ENCODE results near the gene TEX52. TPM values are rescaled to one million over a fixed set of nuclear protein-coding genes. Genes with fewer than 3 reads are reported as not detected.

Gene TEX52
- total and polyA plus RNA-seq, 2 experiments from 2014 or later: not detected

DNA sequence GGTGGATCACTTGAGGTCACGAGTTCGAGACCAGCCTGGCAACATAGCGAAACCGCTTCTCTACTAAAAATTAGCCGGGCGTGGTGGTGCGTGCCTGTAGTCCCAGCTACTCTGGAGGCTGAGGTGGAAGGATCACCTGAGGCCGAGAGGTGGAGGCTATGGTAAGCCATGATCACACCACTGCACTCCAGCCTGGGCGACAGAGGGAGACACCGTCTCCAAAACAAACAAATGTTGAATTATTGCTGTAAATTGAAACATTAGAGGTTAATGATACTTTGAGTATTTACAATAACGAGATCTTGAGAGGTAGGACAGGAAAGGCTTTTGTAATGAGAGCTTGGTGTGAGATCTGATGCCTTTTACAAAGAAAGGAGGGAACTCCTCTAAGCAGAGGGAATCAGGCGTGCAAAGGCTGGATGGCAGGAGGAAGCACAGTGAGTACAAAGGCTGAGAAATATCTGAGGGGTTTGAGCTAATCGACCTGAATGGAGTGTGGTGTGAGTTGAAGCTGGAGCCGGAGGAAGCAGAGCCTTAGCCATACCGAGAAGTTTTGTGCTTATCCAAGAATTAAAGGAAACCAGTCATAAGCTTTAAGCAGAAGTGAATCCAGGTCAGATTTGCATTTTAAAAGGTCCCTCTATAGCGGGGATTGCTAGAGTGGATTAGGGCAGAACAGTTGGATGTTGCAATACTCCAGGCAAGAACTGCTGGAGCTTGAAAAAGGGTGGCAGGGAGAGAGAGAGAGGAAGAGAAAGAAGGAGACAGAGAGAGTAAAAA, 21.3 kb upstream of the TEX52 start:
- H3K4me3 ChIP-seq: peak overlapping the region; percentile 100
- H3K27me3 Mint-ChIP-seq (ENCODE audit: insufficient read depth, low read depth, poor library complexity): peaks cover 8% of the 10 kb centered on the region
- peaks cover 95% of the 10 kb centered on the region for H3K79me2 ChIP-seq (replicated peaks; ENCODE audit: insufficient read depth)
- H3K4me1 ChIP-seq (ENCODE audit: insufficient read depth): peaks cover 25% of the 10 kb centered on the region
- peaks cover 17% of the 10 kb centered on the region for H3K36me3 ChIP-seq (ENCODE audit: insufficient read depth)
- DNase-seq (ENCODE audit: low spot score) (no peak), ATAC-seq (peak; percentile 6; the same call in 2 of the 3 replicates)
- H2AFZ ChIP-seq: no peak overlapping the region
- peak overlapping the region; percentile 97 for H3K4me2 ChIP-seq
- H3K27me3 ChIP-seq (ENCODE audit: insufficient read depth): no peaks in the 10 kb centered on the region
- H3K9me3 Mint-ChIP-seq: no peaks in the 10 kb centered on the region
- H3K27ac Mint-ChIP-seq: peak overlapping the region; percentile 78
- peak overlapping the region; percentile 92 for H3K27ac ChIP-seq (ENCODE audit: low read depth)
- peaks cover 44% of the 10 kb centered on the region for H3K36me3 Mint-ChIP-seq (ENCODE audit: low read depth)
- peaks cover 38% of the 10 kb centered on the region for H3F3A ChIP-seq (replicated peaks; ENCODE audit: low read depth)
- no peak for TF ChIP-seq EZH2phosphoT487 (IDR thresholded peaks at IDR 0.05; ENCODE audit: unreplicated experiment)
- TF ChIP-seq, protein P1, sequence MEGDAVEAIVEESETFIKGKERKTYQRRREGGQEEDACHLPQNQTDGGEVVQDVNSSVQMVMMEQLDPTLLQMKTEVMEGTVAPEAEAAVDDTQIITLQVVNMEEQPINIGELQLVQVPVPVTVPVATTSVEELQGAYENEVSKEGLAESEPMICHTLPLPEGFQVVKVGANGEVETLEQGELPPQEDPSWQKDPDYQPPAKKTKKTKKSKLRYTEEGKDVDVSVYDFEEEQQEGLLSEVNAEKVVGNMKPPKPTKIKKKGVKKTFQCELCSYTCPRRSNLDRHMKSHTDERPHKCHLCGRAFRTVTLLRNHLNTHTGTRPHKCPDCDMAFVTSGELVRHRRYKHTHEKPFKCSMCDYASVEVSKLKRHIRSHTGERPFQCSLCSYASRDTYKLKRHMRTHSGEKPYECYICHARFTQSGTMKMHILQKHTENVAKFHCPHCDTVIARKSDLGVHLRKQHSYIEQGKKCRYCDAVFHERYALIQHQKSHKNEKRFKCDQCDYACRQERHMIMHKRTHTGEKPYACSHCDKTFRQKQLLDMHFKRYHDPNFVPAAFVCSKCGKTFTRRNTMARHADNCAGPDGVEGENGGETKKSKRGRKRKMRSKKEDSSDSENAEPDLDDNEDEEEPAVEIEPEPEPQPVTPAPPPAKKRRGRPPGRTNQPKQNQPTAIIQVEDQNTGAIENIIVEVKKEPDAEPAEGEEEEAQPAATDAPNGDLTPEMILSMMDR (conservative IDR thresholded peaks at IDR 0.05; ENCODE audit: low read depth in 2 of 2): 0 out of 4 replicates have a peak, but pooled peaks have one; percentile 9 to 11
- TF ChIP-seq NANOG (IDR thresholded peaks at IDR 0.05; ENCODE audit: borderline replicate concordance): no peak
- no peak for TF ChIP-seq ZNF331 (CRISPR knock-in tag; IDR thresholded peaks at IDR 0.05; ENCODE audit: low read depth)
- TF ChIP-seq STAT1 (IDR thresholded peaks at IDR 0.05; ENCODE audit: unreplicated experiment): no peak
- TF ChIP-seq ZNF114 (CRISPR knock-in tag; IDR thresholded peaks at IDR 0.05): no peak
- peak; percentile 16; the same call in 1 of the 2 replicates for TF ChIP-seq POLR2AphosphoS5 (IDR thresholded peaks at IDR 0.05; ENCODE audit: low read depth)
- no peak for TF ChIP-seq EZH2 (IDR thresholded peaks at IDR 0.05; ENCODE audit: low read depth, unreplicated experiment)
- no peak for TF ChIP-seq CREB1 (CRISPR knock-in tag; IDR thresholded peaks at IDR 0.05; ENCODE audit: low read depth)
- TF ChIP-seq, protein P2, sequence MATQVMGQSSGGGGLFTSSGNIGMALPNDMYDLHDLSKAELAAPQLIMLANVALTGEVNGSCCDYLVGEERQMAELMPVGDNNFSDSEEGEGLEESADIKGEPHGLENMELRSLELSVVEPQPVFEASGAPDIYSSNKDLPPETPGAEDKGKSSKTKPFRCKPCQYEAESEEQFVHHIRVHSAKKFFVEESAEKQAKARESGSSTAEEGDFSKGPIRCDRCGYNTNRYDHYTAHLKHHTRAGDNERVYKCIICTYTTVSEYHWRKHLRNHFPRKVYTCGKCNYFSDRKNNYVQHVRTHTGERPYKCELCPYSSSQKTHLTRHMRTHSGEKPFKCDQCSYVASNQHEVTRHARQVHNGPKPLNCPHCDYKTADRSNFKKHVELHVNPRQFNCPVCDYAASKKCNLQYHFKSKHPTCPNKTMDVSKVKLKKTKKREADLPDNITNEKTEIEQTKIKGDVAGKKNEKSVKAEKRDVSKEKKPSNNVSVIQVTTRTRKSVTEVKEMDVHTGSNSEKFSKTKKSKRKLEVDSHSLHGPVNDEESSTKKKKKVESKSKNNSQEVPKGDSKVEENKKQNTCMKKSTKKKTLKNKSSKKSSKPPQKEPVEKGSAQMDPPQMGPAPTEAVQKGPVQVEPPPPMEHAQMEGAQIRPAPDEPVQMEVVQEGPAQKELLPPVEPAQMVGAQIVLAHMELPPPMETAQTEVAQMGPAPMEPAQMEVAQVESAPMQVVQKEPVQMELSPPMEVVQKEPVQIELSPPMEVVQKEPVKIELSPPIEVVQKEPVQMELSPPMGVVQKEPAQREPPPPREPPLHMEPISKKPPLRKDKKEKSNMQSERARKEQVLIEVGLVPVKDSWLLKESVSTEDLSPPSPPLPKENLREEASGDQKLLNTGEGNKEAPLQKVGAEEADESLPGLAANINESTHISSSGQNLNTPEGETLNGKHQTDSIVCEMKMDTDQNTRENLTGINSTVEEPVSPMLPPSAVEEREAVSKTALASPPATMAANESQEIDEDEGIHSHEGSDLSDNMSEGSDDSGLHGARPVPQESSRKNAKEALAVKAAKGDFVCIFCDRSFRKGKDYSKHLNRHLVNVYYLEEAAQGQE (IDR thresholded peaks at IDR 0.05; ENCODE audit: unreplicated experiment): no peak
- peaks cover 25% of the 10 kb centered on the region for H3K4me1 Mint-ChIP-seq
- H3K9me2 ChIP-seq (ENCODE audit: insufficient read depth): no peaks in the 10 kb centered on the region
- peak overlapping the region; percentile 93 for H3K4me3 Mint-ChIP-seq
- H4K20me1 ChIP-seq (replicated peaks; ENCODE audit: insufficient read depth): peaks cover 22% of the 10 kb centered on the region

Measured in GM23338 (cell line).